ENCODE results near the gene ARPIN.
A peak's percentile ranks its signal among the peaks of the same experiment; 100 is the strongest.
"Not testable (repeated sequence)": the region's sequence is repeated elsewhere in the genome, so short reads cannot be mapped to it uniquely, and the experiment has no call there.

ARPIN gene

DNA sequence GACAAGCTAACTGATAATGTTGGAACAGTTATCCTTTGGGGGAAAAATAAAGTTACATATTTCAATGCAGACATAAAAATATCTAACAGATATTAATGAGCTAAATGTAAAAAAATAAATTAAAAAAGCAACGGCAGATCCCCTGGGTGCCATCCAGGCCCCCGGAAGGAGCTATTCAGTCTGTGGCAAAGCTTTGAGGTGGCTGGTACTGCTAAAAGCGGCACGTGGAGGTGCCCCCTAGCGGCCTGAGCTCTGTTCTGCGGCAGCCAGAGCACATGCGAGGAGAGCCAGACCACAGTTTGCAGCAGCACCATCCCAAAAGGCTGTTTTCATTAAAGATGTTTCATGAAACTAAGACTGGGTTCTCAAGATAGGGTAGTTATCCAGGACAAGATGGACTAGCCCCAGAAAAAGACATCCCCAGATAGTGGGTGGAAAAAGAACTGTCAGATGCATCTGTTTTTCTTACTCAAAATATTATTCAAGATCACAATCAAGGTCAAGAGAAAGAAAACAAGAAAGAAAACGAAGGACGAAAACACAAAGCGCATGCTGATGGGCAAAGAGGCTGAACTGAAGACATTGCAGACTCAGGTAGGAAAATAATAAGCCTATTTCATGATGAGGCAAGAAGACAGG is 37.7 kb downstream of the ARPIN start:
- Mint-ChIP-seq H3K4me3 (no peak overlapping the region), H3K4me1 (ENCODE audit: low read depth) (no peaks in the 10 kb centered on the region), H3K36me3 (ENCODE audit: low read depth) (peaks cover 26% of the 10 kb centered on the region), H3K27me3 (no peaks in the 10 kb centered on the region), H3K9me3 (no peaks in the 10 kb centered on the region), H3K27ac (peak overlapping the region; percentile 74)

DNA sequence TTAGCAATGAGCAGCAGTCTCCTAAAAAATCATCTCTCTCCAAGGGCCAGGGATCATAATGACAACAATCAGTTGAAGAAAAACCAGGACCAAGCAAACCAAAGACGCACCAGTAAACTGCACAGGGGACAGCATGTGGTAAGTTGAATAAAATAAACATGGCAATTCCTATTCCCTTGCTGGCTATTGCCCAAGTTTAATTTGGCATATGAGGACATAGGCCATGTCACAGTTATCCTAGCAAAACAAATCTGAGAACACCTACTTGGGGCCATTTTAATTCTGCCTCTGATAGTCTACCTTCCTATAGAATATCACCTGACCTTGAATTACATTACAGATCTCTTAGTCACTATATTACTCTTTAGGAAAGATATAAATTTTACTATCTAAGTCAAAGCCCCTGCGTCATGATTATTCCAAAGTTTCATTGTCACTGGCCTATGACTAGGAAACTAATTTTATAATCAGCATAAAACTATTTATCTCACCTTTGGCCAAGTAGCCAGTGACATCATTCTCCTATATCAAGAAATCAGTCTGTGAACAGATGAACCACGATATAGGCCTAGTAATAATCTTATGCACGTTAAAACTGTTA is 42.0 kb downstream of the ARPIN start:
- peaks cover 17% of the 10 kb centered on the region for H3K36me3 Mint-ChIP-seq (ENCODE audit: low read depth)

GRCh38 chr15:89870006-89870405 is 42.7 kb downstream of the ARPIN start:
- Mint-ChIP-seq H3K27me3 (no peaks in the 10 kb centered on the region), H3K4me3 (no peak overlapping the region), H3K9me3 (no peaks in the 10 kb centered on the region), H3K36me3 (ENCODE audit: low read depth) (peaks cover 15% of the 10 kb centered on the region), H3K4me1 (ENCODE audit: low read depth) (no peaks in the 10 kb centered on the region), H3K27ac (no peak overlapping the region)

More for the DNA sequence above, 42.0 kb downstream of the ARPIN start:
- H3K27me3 Mint-ChIP-seq = no peaks in the 10 kb centered on the region
- H3K27ac Mint-ChIP-seq = no peak overlapping the region
- no peak overlapping the region for H3K4me3 Mint-ChIP-seq
- H3K9me3 Mint-ChIP-seq = no peaks in the 10 kb centered on the region
- H3K4me1 Mint-ChIP-seq (ENCODE audit: low read depth) = no peaks in the 10 kb centered on the region

DNA sequence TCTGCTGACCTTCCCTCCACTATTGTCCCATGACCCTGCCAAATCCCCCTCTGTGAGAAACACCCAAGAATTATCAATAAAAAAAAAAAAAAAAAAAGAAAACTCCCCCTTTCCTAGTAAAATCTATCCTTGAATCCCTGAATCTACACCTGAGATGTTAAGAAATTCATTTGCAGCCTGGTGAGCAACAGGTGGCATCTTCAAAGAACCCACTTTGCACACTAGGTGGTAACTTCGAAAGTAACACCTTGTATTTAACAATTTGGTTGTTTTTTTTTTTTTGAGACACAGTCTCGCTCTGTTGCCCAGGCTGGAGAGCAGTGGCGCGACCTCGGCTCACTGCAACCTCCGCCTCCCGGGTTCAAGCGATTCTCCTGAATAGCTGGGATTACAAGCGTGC is 43.3 kb downstream of the ARPIN start:
- H3K9me3 Mint-ChIP-seq; H3K4me1 Mint-ChIP-seq (ENCODE audit: low read depth); H3K4me3 Mint-ChIP-seq; H3K27me3 Mint-ChIP-seq; H3K27ac Mint-ChIP-seq: not testable (repeated sequence)
- H3K36me3 Mint-ChIP-seq (ENCODE audit: low read depth) = peaks cover 14% of the 10 kb centered on the region

DNA sequence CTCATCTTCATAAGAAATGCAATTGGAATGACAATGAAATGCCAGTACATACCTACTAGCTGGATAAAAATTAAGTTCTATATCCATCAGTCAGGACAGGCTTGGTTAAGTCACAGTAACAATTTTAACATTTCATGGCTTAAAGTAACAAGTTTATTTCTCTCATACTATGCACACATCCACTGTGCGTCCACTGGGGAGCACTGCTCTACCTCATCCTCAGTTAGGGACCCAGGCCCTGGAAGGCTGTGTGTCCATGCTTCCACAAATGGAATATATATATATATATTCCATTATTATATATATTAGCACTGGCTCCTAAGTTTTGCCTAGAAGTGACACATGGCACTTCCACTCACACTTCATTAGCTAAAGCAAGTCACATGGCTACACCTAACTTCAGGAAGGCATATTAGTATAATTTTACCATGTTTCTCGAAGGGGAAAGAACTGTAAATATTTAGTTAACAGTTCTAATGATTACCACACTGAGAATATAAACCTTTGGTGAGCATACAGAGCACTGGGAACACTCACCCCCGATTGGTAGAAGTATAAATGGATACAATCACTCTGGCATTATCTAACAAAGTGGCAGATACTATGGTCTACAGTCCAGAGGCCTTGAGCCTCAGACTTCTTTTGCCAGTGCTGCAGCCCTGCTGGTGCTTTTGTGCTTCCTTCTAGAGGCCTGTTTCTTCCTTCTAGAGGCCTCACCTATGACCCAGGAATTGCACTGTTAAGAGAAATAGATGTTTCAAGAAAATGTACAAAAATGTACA is 47.6 kb downstream of the ARPIN start:
- Mint-ChIP-seq H3K27me3 (no peaks in the 10 kb centered on the region), H3K4me3 (no peak overlapping the region), H3K27ac (no peak overlapping the region), H3K36me3 (ENCODE audit: low read depth) (peaks cover 19% of the 10 kb centered on the region), H3K9me3 (no peaks in the 10 kb centered on the region), H3K4me1 (ENCODE audit: low read depth) (peaks cover 8% of the 10 kb centered on the region)

- Mint-ChIP-seq H3K4me1 (ENCODE audit: low read depth) (peaks cover 9% of the 10 kb centered on the region), H3K36me3 (ENCODE audit: low read depth) (peaks cover 22% of the 10 kb centered on the region), H3K27me3 (no peaks in the 10 kb centered on the region), H3K27ac (no peak overlapping the region), H3K4me3 (no peak overlapping the region), H3K9me3 (no peaks in the 10 kb centered on the region)
These were observed 48.8 kb downstream of the ARPIN start for GRCh38 chr15:89863918-89864317.

GRCh38 chr15:89860891-89861290 is 51.9 kb downstream of the ARPIN start:
- no peak overlapping the region for H3K4me3 Mint-ChIP-seq
- H3K9me3 Mint-ChIP-seq = no peaks in the 10 kb centered on the region
- peaks cover 9% of the 10 kb centered on the region for H3K4me1 Mint-ChIP-seq (ENCODE audit: low read depth)
- no peaks in the 10 kb centered on the region for H3K27me3 Mint-ChIP-seq
- no peak overlapping the region for H3K27ac Mint-ChIP-seq
- peaks cover 35% of the 10 kb centered on the region for H3K36me3 Mint-ChIP-seq (ENCODE audit: low read depth)

GRCh38 chr15:89860431-89860830 is 52.3 kb downstream of the ARPIN start:
- no peaks in the 10 kb centered on the region for H3K27me3 Mint-ChIP-seq
- H3K9me3 Mint-ChIP-seq = no peaks in the 10 kb centered on the region
- H3K27ac Mint-ChIP-seq = no peak overlapping the region
- H3K36me3 Mint-ChIP-seq (ENCODE audit: low read depth) = peaks cover 31% of the 10 kb centered on the region
- H3K4me3 Mint-ChIP-seq = no peak overlapping the region
- peaks cover 9% of the 10 kb centered on the region for H3K4me1 Mint-ChIP-seq (ENCODE audit: low read depth)

GRCh38 chr15:89858661-89859458 is 53.9 kb downstream of the ARPIN start:
- Mint-ChIP-seq H3K36me3 (ENCODE audit: low read depth) (peaks cover 29% of the 10 kb centered on the region), H3K9me3 (no peaks in the 10 kb centered on the region), H3K4me1 (ENCODE audit: low read depth) (peaks cover 9% of the 10 kb centered on the region), H3K27me3 (no peaks in the 10 kb centered on the region), H3K27ac (no peak overlapping the region), H3K4me3 (no peak overlapping the region)

DNA sequence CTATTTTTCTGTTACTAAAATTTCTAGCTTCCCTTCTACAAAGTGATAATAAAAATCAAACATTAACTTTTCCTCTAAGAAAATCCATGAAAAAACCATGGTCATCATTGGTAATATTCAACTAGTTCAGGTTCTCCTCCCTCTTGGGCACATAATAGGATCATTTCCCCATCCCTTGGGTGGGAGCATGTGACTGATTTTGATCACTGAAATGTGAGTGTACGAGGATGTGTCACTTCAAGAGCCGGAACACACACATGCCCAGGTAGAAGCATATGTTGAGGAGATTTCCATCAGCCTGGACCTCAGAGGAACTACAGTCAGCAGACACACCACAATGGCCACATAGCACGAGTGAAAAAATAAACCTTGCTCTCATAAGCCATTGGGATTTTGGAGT is 55.1 kb downstream of the ARPIN start:
- Mint-ChIP-seq H3K9me3 (no peaks in the 10 kb centered on the region), H3K27me3 (no peaks in the 10 kb centered on the region), H3K4me1 (ENCODE audit: low read depth) (peaks cover 9% of the 10 kb centered on the region), H3K4me3 (no peak overlapping the region), H3K27ac (no peak overlapping the region), H3K36me3 (ENCODE audit: low read depth) (peaks cover 29% of the 10 kb centered on the region)

DNA sequence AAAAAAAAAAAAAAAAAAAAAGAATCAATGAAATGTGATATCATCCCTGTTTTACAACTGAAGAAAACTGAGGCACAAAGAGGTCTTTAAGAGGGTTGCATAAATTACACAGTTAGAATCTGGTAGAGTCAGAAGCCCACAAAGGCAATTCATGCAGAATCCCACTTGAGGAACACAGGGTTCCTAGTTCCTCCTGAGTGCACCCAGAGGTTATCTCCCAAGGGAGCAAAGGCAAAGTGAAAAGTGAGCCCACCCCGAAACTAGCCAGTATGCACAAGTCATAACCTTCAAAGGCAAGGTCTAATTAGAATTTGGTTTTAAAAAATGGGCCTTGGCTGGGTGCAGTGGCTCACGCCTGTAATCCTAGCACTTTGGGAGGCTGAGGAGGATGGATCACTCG is 56.8 kb downstream of the ARPIN start:
- Mint-ChIP-seq H3K4me3 (no peak overlapping the region), H3K4me1 (ENCODE audit: low read depth) (peaks cover 12% of the 10 kb centered on the region), H3K9me3 (no peaks in the 10 kb centered on the region), H3K27ac (no peak overlapping the region), H3K27me3 (no peaks in the 10 kb centered on the region), H3K36me3 (ENCODE audit: low read depth) (peaks cover 34% of the 10 kb centered on the region)

- not testable (repeated sequence) for H3K4me3 Mint-ChIP-seq; H3K9me3 Mint-ChIP-seq; H3K27me3 Mint-ChIP-seq; H3K27ac Mint-ChIP-seq; H3K4me1 Mint-ChIP-seq (ENCODE audit: low read depth)
- peaks cover 29% of the 10 kb centered on the region for H3K36me3 Mint-ChIP-seq (ENCODE audit: low read depth)
These were observed 57.9 kb downstream of the ARPIN start for GRCh38 chr15:89854863-89855262.

DNA sequence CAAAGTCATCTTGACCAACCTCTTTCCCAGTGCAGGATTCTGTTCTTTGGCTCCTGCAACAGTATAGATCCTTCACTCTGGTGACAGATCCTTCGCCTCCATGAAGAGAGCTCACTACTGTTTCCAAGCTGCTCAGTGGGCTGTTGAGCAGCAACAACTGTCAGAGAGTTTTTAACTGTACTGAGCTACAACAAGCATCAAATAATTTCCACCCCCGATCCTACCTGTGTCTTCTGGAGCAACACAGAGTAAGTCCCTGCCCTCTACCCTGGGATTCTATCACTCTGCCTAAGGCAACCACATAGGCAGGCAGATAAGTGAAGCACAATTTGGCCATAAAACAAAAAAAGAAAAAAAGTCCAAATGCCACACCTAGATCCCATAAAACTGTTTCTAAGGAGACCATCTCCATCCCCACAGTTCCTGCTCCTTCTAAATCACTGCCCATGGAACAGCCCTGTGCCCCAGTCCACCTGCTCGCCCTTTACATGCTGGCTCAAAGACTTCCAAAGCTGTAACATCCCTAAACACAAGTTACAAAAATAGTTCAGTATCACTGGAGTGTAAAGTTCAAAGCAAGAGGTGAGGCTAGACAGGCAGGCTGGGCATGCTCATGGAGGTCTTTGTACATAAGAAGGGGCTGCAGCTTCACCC is 60.3 kb downstream of the ARPIN start:
- H3K36me3 Mint-ChIP-seq (ENCODE audit: low read depth) = peaks cover 34% of the 10 kb centered on the region
- H3K27me3 Mint-ChIP-seq = no peaks in the 10 kb centered on the region
- H3K4me3 Mint-ChIP-seq = no peak overlapping the region
- peaks cover 13% of the 10 kb centered on the region for H3K4me1 Mint-ChIP-seq (ENCODE audit: low read depth)
- H3K9me3 Mint-ChIP-seq = no peaks in the 10 kb centered on the region
- no peak overlapping the region for H3K27ac Mint-ChIP-seq

GRCh38 chr15:89851673-89852341 is 60.9 kb downstream of the ARPIN start:
- Mint-ChIP-seq H3K27ac (no peak overlapping the region), H3K36me3 (ENCODE audit: low read depth) (peaks cover 31% of the 10 kb centered on the region), H3K4me3 (no peak overlapping the region)

More at GRCh38 chr15:89851673-89852341, 60.9 kb downstream of the ARPIN start:
- Mint-ChIP-seq H3K4me1 (ENCODE audit: low read depth) (peaks cover 13% of the 10 kb centered on the region), H3K27me3 (no peaks in the 10 kb centered on the region), H3K9me3 (no peaks in the 10 kb centered on the region)

All from stimulated activated naive CD8-positive, alpha-beta T cell treated with anti-CD3 and anti-CD28 coated beads, Interleukin-15, Interleukin-2, amounts not matched to agents 100 ng/mL and 50 ng/mL, for 24 hours (primary cell).